Esophagus mucosa (tissue), 1 donor: ENCODE measurements around the gene SPRYD3. TPM values are rescaled to one million over a fixed set of nuclear protein-coding genes. Genes with fewer than 3 reads are reported as not detected.
"Not testable (repeated sequence)": the region's sequence is repeated elsewhere in the genome, so short reads cannot be mapped to it uniquely, and the experiment has no call there.

Experiments used
- ATAC-seq: fragments of 200-7000 bp; cut with Tn5 transposase; one replicate; pipeline ENCODE4 v1.9.1; 2020
- total RNA-seq: library from RNA; stranded (reverse); gene quantifications from one replicate; pipeline ENCODE4 v1.2.4, GENCODE V29; 2023
- donor health status: DM: yes; HTN: yes; CAD: no.

The SPRYD3 gene
- total RNA-seq, 1 donor from 2014 or later, result 29.3 TPM

DNA sequence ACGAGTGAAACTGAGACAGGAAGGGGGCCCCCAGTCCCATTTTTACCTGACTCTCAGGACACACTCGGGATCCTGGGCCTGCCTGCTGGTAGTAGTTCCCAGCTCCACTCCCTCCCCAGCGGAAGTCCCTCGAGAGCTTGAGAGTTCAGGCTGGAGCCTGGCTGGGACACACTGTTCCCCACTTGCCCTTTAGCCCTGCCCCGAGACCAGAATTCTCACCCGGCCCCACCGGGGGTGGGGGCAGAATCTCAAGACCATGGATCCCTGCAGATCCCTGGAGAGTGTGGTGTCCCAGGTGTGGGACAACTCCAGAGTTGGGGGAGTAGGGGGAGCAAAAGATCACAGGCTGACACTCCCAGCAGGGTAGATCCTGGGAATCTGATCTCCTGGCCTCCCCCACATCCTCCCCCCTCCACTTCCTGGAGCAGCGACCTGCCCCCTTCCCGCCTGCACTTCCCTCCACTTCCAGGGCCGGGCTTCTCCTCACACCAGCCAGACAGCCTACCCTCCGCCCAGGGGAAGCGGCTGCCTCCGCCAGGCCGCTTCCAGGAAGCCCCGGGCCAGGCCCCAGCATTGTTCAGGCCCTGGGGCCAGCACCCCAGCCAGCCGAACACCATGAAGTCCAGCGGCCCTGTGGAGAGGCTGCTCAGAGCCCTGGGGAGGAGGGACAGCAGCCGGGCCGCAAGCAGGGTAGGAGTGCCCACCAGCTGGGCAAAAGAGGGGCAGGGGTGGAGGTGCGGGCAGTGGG, 29.4 kb downstream of the SPRYD3 start, which contains the start of gene TNS2:
TSS of gene TNS2 (plus strand) at position 495 of the 748 bp plus-strand sequence. CDS start at position 616, 121 bp downstream.
- ATAC-seq, result no peak

DNA sequence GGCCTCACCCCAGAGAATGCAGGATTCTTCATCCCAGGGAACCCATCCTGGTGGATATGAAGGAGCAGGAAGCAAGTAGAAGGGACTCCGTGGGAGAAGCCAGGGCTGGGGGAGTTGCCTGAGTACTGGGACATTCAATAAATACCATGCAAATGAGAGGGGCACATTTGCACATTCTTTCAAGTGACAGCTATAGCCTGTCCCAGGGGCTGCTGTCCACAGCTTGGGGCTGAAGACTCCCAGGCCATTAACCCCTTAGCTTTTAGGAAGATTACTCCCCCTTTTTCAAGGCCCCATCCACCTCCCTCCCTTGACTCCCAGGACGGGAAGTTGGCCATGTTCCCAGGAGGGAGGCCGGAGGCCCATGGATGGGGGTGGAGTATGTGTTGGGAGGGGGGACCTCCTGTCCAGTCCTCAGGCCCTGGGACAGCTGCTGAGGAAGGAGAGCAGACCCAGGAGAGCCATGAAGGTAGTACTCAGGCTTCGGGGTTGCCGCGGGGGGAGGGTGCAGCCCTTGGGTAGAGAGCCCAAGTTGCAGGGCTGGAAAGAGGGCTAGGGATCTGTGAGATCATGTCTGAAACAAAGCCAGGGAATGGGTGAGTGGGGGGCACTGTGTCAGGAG, 30.3 kb downstream of the SPRYD3 start:
- no peak for ATAC-seq

DNA sequence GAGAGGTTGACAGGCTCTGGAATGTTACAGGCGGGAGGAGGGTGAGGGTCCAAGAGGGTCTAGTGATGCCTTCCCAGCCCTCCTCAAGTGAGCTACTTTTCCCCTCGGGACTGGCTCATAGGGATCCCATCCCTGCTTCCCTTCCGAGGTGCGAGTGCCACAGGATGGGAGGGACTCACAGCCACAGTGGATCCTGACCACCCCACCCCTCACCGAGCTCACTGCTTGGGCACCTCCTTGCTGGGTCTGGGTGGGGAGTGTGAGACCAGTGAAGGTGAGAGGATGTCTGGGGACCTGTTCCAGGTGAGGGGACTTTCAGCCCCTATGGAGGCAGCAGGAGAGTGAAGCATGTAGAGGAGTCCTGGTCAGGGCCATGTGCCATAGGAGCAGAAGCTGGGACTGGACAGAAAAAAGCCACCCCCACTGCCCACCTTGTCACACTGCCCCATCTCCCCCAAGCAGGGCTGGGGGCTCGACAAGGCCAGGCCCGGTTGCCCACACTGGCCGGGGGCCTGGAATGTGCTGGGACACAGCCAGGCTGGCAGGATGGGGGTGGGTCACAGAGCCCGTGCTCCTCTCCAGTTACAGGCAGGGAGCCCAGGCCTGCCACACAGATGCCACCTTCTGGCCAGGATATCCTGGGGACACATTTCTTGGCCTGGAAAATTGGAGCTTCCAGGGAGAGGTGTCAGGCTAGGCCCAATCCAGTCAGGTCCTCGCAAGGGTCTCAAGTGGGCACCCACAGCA, 31.0 kb downstream of the SPRYD3 start:
- peak; percentile 2 for ATAC-seq

DNA sequence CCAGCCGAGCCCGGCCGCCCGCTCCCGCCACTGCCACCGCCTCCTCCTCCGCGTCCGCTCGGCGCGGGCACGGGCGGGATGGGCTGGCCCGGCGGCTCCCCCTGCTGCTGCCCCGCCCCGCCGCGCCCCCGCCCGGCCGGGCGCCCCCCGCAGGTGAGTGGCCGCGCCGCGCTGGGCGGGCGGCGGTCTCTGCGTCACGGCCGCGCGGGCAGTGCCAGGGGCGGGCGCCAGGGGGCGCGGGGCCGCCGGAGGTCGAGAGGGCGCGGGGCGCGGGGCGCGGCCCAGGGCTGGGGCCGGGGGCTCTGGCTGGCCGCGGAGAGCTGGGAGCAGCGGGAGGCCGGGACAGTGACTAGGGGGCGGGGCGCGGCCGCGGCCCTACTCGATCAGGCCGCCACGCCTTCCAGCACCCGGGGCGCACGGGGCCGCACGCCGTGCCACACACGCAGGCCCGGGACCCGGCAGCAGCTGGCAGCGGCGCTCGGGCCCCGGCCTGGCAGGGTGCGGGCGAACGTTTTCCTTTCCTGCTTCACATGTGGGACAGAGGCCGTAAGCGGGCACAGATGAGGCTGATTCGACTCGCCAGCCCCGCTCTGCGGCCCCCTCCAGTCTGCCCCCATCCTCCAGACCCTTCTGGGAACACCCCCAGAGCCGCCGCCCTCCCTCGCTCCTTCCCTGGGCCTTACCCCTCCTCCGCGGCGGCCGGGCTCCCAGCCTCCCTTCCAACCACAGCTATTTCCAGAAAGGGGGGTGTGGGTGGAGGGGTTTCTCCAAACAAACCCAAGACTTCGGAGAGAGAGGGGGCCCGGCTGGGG, 31.8 kb downstream of the SPRYD3 start:
- ATAC-seq, result peak; percentile 50

DNA sequence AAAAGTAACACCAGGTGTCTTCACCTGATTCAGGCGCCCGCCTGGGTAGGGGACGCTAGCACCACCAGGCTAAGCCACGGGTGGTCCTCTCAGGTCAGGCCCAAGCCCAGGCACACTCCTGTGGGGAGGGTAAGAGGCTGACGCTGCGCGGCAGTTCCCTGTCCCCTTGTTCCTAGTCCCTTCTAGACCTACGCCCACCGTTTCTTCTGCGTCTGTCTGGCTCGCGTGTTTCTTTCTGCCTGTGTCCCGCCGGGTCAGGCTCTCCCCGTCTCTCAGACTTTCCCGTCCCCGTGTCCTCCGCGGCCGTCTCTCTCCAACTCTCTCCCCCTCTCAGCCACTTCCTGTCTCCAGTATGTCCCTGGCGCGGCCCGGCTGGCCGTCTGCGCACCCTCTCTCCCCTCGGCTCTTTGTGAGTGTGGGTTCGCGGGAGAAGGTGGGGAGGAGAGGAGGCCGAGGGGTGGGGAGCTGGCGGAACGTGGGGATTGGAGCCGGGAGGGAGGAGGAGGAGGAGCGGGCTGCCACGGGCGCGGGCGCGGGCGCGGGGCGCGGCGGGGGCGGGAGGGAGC, 32.5 kb downstream of the SPRYD3 start:
- peak; percentile 39 for ATAC-seq

DNA sequence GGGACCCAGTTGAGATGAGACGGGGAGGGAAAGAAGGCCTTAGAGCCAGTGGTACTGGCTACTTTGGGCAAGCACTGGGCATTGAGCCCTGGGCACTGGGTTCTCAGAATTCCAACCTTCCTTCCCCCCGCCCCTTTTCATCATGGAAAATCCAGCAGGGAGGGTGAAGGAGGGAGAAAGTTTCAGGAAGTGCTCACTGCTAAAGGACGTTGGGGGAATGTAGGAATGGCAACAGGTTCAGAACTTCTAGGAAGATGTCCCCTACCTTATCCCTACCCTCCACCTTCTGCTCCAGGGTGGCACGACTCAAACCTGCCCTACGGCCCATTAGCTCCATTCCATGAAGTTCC, 33.5 kb downstream of the SPRYD3 start:
- no peak for ATAC-seq

DNA sequence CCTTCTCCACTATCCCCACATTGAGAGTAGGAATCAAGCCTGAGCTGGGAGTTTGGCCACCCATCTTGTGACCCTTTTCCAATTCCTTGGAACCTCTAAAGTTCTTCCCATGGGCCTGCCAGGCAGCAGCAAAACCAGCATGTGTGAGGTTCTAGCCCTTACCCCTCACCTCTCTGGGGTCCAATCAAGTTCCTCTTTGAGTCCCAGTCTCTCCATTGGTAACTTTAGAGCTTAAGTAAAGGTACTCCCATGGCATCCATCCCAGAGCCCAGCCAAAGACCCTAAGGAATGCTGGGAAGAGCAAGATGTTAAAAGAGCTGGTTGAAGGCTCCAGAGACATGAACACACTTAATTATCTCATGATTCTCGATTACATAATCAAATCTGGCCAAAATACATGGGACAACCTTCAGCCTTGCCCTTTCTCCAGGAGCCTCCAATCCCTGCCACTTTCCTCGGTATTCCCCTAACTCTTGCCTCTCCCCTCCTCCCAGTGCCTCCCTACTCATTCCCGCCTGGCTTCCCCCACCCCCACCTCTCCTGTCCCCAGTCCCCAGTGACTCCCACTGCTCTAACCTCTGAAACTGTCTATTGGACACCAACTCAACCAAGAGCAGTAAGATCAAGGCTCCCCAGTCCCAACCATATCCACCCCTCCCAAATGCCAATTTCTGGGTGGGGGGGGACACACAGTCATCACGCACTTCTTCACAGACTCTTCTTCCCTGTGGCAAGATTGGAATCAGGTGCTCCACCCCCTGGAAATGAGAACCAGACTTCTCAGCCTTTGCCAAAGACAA, 34.1 kb downstream of the SPRYD3 start:
- no peak for ATAC-seq

DNA sequence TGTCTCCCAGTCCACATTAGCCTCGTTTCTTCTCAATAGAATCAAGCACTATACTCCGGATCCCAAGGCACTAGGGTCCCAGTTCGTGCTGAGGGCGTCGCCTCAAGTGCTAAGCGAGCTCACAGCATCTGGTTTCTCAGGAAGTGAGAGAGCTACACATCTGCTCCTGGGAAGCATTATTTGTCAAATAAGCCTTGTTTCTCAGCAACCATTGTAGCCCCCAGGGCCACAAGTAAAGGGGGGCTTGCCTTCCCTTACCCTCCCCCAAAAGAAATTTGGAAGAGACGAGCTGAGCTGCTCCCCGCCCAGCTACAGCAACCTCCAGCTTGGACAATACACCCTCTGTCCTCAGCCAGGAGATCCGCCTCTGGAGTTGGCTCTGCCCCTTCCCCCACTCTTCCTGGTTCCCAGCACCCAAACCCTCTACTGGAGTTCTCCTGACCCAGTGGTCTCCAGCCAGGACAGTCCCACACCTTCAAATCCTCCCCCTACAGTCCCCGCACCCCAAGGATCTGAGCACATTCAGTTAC, 35.1 kb downstream of the SPRYD3 start:
- no peak for ATAC-seq

DNA sequence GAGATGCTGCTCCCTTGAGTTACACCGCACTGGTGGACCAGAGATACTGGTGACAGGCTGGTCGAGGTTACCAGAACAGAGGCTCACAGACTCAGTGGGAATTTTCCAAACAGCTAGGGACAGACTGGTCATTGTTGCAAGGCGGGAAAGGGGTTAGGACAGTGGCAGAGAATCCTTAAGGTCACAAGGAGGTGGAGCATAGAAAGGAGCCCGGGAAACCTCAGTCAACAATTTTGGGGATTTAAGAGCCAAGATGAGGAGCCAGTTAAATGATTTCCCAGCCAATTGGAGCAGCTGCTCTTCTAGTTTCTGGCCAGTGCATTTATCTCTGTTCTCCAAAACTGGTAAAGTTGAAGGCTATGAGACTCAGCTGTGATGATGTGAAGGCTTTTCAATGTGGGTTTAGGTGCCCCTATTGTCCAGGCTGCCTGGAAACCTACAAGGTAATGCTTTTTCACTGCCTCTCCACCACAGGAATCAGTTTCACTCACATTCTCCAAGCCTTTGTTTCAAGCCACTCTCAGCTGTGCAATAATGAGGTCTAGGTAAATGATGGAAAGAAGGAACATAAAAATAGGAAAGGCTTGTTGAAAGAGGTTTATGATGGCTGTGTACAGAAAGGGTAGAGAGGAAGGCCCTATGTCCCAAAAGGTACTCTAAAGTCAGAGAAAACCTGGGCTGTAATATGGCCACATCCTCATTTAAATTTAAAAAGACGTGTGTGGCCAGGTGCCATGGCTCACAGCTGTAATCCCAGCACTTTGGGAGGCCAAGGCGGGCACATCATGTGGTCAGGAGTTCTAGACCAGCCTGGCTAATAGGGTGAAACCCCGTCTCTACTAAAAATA, 36.4 kb downstream of the SPRYD3 start:
- no peak for ATAC-seq

DNA sequence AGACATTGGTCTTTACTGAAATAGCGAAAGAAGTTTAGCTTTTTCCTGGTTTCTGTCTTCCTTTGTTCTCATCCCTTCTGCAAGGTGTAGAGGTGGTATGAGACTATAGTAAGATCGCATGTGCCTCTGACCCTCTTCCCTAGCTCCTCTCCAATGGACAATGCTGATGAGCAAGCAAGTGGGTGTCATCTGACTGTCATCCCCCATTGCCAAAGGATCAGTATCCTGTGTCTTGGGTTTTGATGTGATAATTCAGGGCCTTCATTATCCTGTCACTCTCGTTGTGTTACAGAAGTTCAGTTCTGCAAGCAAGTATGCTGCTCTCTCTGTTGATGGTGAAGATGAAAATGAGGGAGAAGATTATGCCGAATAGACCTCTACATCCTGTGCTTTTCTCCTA, 39.3 kb downstream of the SPRYD3 start:
- no peak for ATAC-seq

DNA sequence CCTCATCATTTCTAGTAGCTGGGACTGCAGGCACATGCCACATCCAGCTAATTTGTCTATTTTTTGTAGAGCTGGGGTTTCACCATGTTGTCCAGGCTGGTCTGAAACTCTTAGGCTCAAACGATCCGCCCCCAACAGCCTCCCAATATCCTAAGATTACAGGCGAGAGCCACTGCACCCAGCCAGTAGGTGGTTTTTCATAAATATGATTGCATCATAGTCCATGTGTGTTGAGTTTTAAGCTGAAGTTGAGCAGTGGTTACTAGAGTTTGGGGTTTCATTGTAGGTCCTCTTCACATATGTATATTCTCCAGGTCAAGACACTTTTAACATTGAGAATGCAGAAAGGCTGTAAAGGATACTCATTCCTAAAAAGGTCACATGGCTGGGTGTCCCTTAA, 42.4 kb downstream of the SPRYD3 start:
- no peak for ATAC-seq

DNA sequence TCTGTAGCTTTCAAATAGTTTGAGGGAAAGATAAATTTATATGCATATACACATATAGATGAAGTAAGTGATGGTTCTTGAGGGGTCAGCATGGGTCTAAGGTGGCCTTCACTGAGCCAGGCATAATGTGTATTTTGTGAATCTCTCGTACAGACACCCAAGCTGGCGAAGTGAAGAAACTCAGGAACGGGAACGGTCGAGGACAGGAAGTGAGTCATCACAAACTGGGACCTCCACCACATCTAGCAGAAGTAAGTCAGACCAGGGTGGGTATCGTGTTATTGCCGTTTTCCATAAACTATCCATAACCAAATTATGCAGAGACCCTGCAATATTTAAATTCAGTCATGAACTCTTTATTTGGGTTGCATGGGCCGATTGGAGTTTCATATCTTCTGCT, 44.7 kb downstream of the SPRYD3 start:
- ATAC-seq, result no peak

DNA sequence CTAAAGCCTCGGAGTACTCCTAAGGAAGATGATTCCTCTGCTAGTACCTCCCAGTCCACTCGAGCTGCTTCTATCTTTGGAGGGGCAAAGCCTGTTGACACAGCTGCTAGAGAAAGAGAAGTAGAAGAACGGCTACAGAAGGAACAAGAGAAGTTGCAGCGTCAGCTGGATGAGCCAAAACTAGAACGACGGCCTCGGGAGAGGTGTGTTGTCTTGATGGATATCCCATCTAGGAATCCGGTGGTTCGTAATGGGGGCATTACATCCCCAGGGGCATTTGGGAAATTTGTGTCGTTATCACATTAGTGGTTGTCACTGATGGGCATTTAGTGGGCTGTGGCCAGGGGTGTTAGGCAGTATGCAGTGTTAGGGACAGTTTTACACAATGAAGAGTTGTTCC, 45.4 kb downstream of the SPRYD3 start:
- ATAC-seq, result not testable (repeated sequence)

DNA sequence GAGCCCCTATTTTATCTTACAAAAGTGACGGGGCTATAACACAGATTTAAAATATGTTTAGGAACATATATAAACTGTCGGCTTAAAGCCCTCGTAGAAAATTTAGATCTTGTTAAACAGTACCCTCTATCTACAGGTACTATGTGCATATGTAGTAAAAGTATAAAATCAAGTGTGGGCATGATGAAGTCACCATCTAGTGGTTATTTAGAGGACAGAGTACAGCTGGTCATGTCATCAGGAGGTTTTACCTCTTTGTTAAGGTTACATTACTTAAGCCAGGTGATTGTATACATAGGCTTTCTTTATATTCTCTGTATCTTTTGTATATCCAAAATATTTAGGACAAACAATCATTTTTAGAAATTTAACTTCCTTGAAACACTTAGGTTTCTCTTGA, 47.6 kb downstream of the SPRYD3 start:
- no peak for ATAC-seq

DNA sequence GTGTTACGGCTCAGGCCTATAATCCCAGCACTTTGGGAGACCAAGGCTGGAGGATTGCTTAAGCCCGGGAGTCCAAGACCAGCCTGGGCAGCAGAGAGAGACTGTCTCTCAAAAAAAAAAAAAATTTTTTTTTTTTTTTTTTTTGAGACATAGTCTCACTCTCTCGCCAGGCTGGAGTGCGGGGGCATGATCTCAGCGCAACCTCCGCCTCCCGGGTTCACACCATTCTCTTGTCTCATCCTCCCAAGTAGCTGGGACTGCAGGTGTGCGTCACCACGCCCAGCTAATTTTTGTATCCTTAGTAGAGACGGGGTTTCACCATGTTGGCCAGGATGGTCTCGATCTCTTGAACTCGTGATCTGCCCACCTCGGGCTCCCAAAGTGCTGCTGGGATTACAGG, 52.2 kb downstream of the SPRYD3 start:
- not testable (repeated sequence) for ATAC-seq

DNA sequence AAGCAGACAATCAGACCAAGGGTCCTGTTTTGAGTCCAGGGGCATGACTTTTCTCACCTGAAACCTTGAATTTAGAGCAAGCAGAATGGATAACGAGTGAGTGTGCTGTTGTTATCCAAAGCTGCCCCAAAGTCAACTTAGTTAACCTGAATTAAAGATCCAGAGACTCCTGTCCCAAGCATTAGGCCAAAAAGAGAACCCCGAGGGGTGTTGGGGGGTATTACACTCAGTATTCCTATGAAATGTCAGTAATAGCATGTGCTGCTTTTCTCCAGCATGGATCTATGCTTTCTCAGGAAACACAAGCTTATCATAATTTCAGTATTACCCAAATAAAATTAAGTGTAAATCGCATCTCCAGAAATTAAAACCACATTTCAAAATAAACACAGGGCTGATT, 53.9 kb downstream of the SPRYD3 start:
- no peak for ATAC-seq

DNA sequence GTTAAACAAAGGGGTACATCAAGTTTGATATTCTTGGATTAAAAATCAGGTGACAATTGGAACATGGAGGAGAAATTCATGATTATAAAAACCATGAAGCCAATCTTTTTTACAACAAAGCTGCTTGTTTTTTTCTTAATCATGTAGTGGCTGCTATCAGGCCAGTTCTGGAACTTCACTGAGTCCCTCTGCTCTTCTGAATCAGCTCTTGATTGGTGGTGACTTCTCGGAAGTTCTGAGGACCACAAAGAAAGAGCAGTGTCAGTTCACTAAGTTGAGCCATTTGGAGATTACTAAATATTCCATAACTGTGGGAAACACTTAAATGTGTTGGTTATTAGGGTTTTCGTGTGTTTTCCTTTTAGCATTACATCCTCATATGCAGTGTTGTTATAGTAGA, 64.5 kb downstream of the SPRYD3 start:
- ATAC-seq, result no peak
